NCI-H82 treated with DMSO at 0.1 percent for 48 hours (cell line): Measurements from ENCODE around the gene PITPNC1.
"Not testable (repeated sequence)": the region's sequence is repeated elsewhere in the genome, so short reads cannot be mapped to it uniquely, and the experiment has no call there.

Experiments used
- DNase-seq: peaks from one replicate; lab custom pipeline; 2025; ENCODE audit not compliant: unreplicated experiment; lab: John Stamatoyannopoulos, UW

The PITPNC1 gene

DNA sequence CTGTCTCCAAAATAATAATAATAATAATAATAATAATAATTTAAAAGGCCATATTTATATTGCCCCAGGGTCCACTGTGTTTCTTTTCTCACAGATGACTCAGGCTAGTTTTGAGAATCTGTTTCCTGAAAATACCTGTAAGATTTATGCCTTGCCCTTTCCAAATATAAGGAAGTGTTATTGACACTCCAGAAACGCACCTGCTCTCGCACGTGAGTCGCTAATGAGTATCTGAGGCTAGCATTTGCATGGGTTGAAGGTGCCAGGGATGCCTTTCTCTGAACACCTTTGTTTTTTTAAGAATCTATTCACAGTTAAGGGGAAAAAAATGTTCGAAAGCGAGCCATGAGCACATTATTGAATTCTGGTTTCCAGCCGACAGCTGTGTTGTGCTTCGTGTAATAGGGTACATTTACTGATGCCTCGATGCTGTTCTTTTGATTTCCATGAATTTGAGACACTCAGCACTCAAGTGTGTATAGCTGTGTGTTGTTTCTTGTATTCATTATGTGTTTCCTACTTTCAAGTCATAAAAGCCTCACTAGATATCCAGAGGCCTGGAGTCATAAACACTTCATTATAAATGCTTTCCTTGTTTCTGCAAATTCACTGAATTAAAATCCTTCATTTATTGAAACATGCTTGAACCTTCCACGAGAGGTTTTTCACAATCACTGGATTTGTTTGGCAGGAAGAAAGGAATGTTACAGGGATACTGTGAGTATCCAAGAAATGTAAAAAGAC is 295.7 kb downstream of the PITPNC1 start:
- DNase-seq, result no peak

DNA sequence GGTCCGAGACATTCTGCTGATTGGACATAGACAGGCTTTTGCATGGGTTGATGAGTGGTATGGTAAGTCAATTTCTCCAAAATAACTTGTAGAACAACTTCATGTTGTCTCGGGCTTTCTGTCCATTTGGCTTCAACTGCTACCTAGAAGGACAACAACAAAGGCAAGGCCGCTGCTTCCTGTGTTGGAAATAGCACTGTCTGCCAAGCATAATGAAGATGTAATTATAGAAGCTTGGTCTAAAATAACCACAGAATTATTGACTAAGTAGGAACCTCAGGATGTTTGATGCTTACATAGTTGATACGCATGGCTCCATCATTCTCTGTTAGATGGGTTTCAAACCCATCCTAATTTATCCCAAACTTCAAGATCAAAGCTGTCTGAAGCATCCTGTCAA is 298.4 kb downstream of the PITPNC1 start:
- DNase-seq, result no peak

DNA sequence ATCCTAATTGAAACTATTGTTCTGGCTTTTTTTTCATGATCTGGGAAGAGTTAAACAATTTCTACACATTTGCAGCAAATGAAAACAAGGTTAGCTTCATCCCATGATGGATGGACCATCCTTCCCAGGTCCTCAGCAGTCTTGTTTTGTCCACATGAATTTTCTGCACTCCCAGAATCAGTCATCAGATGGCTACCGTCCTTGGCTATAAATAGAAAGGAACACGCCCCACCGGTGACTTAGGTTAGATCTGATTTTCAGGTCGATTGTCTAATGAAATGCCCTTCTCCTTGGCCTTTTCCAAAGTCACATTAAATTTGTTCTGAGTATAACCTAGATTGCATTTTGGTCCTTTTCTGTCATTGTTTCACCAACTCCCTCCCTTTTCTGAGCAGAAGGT is 299.2 kb downstream of the PITPNC1 start:
- DNase-seq, result no peak

DNA sequence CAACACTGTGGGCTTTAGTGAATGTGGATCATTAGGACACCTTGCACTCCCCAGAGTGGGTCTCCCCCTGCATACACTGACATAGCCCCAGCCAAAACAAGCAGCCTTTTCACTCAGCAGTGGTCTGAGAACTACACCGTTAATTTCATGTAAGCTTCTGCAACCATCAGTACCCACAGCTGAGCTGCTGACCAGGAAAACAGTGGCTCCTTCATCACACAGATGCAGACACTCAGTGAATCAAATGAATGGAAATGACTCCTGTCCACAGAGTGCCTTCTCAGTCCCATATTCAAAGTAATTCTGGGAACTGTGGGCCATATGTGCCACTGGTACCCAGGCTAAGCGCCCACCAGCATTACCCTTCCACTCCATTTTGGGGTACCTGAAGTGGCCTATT is 301.3 kb downstream of the PITPNC1 start:
- DNase-seq, result no peak

DNA sequence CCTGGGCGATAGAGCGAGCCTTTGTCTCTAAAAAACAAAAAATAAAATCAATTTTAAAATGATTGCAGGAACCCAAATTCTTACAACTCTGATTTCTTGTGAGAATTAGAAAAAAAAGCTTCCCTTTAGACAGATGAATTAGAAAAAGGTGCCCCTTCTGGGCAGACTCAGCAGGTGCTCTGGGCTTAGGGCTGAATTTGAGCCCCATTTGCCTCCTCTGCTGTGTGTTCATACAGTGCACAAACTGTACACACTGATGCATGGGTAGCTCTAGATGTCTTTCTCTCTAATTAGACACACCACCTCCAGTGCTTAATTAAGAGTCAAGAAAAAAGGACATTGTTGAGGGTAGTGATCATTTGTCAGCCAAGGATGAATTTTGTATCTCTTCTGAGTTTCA is 302.1 kb downstream of the PITPNC1 start:
- DNase-seq, result no peak

DNA sequence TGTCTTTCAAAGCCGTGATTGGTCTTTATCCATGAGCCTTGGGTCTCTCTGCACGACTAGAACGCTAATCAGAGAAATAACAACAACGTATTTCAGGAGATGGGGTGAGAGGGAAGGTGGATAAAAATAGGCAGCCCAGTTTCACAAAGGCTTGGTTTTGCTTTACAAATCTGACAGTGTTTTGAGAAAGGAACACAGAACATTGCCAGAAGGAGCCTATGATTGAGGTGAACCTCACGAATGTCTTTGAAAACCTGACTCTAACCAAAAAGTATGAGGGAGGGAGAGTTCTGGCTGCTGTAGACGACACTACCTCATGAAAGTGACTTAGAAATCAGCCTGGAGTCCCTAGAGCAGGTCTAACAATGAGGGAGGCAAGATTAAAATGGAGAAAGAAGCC is 302.6 kb downstream of the PITPNC1 start:
- DNase-seq, result no peak

DNA sequence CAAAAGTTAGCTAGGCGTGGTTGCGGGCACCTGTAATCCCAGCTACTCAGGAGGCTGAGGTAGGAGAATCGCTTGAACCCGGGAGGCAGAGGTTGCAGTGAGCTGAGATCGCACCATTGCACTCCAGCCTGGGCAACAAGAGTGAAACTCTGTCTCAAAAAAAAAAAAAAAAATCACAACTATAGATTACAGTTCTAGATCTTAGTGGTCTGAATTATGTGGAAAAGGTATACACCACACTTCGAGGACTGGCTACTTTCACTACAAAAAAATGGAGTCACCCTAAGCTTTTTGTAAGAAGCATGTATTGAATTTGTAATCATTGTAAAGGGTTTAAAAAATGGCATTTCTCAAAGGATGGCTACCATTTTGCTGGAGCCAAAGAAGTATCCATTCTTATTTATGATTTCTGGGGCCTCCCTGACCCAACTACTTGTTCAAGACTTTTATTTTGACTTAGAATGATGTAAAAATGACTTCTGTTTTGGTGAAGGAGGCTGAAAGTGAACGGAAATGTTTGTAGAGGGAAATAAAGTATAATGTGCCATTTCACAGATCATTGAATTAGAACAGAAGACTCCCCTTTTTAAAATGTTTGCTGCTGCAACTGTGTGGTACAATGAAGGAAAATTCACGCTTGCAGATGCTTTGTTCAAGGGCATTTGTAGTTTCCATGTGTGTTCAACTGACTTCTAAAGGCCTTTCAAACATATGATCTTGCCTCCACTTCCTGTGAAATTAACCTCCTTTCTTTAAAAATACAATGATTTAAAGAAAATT is 303.6 kb downstream of the PITPNC1 start:
- DNase-seq, result no peak

DNA sequence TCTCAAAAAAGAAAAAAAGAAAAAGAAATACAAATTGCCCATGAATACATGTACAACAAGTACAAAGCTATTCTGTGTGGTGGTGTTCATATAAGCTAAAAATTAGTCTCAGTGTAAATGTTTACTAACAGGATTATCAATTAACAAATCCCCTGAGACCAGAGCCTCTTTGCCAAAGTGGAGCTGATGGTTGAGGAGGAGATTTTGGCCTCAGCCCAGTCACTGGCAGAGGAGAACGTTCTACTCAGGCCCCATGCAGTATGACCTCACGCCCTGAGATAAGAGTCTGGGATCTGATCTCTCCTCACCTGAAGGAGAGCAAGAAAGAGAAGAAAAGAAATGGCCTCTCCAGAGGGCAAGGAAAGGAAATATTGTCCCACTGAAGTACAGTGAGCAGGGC is 305.1 kb downstream of the PITPNC1 start:
- peak; percentile 81 for DNase-seq

DNA sequence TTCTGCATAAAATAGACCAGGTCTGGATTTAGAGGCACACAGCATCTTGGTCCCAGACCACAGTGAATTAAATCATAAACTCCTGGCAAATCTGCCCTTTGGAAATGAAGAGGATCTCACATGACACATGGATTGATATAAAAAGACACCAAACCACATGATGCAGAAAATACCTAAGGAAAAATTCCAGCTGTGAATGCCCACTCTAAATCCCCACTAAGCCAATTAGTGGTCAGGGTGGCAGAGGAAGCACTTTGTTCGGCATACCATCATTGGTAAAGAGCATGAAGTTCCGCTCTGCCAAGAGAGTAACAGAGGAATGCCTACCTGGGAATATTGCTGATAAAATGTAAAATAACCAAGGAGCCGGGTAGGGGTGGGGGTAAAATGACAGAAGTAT is 308.3 kb downstream of the PITPNC1 start:
- no peak for DNase-seq

DNA sequence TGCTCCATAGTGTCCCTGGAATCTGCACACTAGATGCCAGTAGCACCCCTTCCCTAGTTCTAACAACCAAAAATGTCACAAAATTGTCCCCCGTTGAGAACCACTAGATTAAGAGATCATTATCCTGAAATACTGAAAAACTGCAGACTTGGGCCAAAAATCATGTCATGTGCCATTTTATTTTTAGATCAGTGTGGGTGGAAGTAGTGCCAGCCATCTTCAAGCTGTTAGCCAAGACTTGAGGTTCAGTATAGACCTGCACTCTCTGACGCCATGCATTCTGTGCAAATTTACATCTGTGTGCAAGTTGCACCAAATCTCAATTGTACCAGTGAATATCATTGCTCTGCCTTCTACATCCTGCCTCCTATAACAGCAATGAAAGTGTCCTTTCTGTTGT is 309.2 kb downstream of the PITPNC1 start:
- DNase-seq, result no peak

DNA sequence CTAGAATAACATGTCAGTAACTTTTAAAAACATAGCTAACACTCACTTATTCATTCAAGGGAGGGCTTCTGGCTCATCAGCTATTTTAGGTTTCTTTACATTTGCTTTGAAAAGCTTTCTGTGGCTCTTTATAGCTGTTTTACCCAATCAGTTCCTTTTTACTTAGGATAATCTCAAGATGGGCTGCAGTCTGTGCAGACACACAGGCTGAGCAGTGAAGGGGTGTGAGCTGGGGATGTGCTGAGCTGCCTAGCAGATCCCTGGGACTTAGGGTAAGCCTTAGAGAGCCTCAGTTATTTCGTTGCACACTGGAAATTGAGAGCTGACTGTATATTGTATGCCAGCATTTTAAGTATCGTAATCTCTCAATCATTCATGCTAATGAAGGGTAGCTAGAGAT is 310.4 kb downstream of the PITPNC1 start:
- peak; percentile 34 for DNase-seq

DNA sequence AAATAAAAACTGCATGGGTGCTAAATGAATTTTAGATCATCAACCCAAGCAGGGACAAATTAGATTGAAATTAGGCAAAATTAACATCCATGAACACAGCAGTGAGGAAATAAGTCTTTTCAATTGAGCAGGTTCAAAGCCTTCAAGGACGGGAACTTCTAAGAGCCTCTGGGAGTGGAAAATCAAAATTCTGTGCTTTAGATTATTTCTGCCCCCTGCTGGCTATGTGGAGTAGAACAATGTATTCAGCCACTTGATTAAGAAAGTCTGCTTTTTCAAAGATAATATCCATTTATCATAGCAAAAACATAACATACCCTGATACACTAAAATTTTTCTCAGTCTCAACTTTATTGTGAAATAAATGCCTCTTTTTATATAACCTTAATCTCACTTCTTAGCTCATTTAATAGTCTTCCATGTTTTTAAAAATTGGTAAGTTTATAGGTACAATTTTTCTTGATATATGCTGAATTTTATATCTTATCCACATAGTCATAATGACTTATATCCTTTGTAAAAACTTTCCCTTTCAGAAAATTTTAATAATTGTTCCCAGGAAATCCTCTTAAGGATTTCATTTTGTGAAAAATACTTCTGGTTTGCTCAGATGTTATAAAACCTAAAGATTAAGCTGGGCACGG is 312.6 kb downstream of the PITPNC1 start:
- peak; percentile 59 for DNase-seq

DNA sequence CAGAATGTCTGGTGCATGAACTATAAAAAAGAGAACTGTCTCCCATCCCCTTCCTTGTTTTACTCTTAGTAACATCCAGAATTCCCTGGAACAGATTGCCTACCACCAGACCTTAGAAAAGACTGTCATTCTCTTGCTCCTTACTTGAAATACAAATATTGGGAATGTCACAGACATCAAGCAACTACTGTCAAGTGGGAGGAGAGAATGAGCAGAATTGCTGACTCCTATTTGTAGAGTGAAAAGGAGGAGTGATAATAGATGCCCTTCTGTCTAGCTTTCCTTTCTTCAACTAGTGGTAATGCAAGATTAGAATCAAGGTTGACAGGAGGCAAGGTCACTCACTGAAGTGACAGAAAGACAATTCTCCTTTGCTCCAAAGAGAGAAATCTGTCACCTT is 316.7 kb downstream of the PITPNC1 start:
- DNase-seq, result no peak

DNA sequence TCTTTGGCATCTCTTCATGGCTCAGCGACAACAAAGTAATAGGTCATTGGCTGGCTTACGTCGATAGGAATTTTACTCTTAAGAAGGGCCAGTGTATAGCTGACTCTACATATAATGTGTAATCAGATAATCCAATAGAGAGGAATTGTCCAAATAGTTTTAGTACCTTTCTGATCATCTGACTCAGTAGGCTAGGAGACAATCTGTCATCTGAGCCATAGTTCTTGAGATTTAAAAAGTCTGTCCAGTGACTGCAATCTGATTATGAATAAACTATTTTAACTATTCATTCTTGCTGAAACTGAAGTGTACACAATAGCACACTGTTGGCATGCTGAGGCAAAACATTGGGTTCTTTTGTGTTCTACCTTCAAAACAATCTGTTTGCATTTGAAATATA is 319.3 kb downstream of the PITPNC1 start:
- peak; percentile 74 for DNase-seq

DNA sequence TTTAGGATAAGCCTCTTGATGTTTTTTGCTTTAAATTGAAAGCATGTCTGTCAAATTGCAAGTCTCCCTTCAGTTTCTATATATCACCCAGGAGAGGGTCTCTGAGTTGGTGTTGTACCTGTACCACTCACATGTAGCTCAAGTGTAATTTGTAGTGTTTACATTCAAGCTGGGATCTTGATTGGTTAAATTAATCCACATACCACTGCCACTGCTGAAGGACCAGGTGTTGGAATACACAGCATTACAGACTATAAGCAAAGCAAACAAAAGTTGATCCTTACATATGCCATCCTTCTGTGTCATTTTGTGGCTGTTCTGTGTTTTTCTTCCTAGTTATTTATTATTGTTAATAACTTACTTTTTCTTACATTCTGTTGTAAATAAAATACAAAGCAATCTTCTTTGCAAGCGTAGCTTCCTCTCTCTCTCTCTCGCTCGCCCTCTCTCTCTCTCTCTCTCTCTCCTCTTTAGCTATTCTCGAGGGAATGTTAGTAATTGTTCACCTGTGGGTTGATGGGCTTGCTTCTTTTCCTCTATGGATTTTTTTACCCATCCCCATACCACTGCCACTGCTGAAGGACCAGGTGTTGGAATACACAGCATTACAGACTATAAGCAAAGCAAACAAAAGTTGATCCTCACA is 319.9 kb downstream of the PITPNC1 start:
- DNase-seq, result no peak

DNA sequence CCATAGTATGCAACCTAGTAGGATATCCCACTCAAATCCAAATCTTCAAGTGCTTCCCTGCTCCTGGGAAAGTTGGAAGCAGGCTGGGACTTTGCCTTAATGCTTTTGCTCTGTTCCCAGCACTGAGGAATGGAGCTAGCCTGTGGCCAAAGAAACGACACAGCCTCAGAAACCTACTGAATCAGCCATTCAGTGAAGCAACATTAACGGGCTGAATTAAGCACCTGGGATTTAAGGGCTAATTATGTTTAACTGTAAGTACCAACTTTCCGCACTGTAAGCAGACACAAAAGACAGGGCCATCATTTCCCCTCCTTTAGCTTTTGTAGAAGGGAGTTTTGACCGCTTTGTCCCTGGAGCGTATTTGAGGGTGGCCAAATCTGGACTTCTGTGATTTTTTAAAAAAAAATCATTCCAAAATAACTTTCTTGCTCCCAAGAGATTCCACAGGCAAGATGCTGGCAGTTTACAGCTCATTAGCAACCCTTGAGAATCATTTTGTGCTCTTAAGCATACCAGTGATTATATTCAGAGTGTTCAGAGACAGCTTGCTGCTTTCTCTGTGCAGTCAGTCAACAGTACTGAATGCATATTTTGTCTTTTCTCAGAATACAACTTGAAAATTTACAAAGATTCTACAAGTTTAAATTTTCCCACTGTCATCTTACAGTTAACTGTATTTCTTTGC is 323.1 kb downstream of the PITPNC1 start:
- no peak for DNase-seq

DNA sequence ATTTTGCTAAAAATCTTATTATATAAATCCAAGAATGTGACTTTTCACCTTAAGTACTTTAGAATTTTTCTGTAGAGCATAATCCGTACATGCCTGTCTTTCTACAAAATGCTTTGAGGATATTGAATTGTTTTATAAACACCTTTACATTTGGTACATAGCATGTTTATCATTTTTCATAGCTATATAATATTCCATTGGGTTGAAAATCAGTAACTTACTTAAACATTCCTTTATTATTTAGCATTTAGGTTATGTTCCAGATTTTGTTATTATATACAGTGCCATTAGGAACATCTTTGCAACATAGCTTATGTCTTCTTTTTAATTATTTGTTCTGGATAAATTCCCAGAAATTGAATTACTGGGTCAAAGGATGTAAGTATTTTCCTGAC is 323.6 kb downstream of the PITPNC1 start:
- DNase-seq, result no peak

DNA sequence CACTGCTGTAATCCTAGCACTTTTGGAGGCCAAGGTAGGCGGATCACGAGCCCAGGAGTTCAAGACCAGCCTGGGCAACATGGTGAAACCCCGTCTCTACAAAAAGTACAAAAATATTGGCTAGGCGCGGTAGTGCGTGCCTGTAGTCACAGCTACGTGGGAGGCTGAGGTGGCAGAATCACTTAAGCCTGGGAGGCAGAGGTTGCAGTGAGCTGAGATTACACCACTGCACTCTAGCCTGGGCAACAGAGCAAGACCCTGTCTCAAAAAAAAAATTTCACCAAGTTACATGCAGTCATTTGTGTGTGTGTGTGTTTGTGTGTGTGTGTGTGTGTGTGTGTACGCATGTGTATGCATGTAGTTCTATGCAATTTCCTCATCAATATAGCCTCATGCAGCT is 325.8 kb downstream of the PITPNC1 start:
- not testable (repeated sequence) for DNase-seq

DNA sequence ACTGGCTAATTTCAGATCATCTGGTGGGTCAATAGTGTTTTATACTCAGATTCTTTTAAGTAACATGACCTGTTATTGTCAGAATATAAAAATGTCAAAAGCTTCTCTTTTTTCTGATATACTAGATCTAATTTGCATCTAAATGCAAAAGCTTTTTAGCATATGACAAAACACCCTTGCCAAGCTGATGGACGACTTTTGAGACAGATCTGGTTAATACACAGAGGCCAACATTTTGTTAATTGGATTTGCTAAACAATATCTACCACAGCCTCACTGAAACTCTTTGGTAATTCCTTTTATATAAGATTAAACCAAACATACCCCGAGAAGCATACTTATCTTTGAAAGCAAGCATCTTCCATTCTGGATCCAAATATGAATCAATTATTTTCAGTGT is 330.4 kb downstream of the PITPNC1 start:
- peak; percentile 80 for DNase-seq

DNA sequence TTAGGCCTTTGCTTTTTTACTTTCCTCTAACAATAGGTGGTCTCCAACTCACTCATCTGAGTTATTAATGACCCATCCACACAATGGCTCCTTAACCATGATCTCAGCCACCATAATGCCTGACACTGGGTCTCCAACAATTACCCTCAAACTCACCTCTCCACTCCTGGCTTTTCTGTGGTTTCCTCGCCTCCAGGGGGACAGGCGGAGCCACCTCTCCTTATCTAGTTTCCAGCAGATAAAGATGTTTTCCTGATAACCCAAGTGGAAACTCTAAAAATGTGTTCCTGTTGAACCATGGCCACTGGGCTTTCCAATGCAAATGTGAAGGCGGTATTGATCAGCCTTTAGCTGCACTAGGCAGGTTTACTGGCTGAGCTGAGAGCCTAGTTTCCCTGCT is 331.3 kb downstream of the PITPNC1 start:
- DNase-seq, result no peak

DNA sequence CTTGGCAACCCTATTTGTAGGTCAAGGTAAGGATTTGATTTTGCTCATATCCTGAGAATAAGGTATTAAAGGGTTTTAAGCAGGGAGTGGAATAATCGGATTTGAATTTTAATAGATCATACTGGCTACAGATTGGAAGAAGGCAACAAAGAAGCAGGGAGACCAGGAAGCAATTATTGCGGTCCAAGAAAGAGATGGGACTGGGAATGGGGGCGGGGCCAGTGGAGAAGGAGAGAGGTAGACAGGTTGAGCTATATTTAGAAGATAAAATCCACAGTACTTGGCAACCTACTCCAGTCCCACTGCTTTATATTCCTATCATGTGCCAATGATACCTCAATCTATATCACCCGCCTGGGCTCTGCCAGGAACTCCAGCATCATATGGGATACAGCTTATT is 334.8 kb downstream of the PITPNC1 start:
- DNase-seq, result peak; percentile 84
